Transverse colon (tissue), 3 donors: ENCODE results near the gene SLC39A12.

Experiments used
- CTCF ChIP-seq, 5 experiments: fragments of 200-600 bp in 3 of 5; fragments of 450-650 bp in 2 of 5; sonication (generic) in 3 of 5; IDR thresholded peaks; 1 replicate in 2 of 5; 2 replicates in 3 of 5; pipeline ENCODE4 v1.5.1; 2016 to 2017; ENCODE audit warnings: antibody characterized with exemption in 5 of 5, inconsistent platforms in 3 of 5, mild to moderate bottlenecking in 2 of 5, moderate library complexity in 1 of 5
- POLR2A ChIP-seq: fragments of 450-650 bp; IDR thresholded peaks from one replicate; pipeline ENCODE4 v1.6.1; 2016; ENCODE audit warnings: antibody characterized with exemption, mild to moderate bottlenecking, moderate library complexity

DNA sequence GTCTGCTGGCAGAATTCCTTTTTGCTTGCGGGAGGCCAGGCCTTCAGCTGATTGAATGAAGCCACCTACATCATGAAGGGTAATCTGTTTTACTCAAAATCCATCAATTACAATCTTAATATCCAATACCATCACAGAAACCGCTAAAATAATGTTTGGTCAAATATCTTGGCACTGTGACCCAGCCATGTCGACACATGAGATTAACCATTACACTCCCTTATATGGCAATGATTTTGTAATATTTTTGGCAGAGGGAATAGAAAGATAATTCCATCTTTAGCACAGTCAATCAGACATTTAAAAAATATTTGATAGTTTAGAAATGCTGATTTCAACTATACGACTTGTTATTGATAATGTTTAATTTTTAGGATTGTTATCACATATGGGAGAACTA is 36.5 kb upstream of the SLC39A12 start:
- no peak for TF ChIP-seq CTCF (IDR thresholded peaks at IDR 0.05)
- no peak for TF ChIP-seq POLR2A
